GM12891 (cell line): ENCODE data around the gene ATP6AP1.

Experiments
- POLR2A ChIP-seq: IDR thresholded peaks from 2 replicates; pipeline ENCODE4 v1.6.1; 2011; ENCODE audit warnings: low read depth, low read length, control low read depth
- POLR2AphosphoS5 ChIP-seq: IDR thresholded peaks from 2 replicates; pipeline ENCODE4 v1.6.1; 2011; ENCODE audit warnings: low read depth, low read length, control low read depth
- SPI1 ChIP-seq: IDR thresholded peaks from 2 replicates; pipeline ENCODE4 v1.6.1; 2011; ENCODE audit warnings: low read depth, low read length, control low read depth
- TAF1 ChIP-seq: IDR thresholded peaks from 2 replicates; pipeline ENCODE4 v1.6.1; 2011; ENCODE audit warnings: low read depth, low read length, control low read depth

DNA sequence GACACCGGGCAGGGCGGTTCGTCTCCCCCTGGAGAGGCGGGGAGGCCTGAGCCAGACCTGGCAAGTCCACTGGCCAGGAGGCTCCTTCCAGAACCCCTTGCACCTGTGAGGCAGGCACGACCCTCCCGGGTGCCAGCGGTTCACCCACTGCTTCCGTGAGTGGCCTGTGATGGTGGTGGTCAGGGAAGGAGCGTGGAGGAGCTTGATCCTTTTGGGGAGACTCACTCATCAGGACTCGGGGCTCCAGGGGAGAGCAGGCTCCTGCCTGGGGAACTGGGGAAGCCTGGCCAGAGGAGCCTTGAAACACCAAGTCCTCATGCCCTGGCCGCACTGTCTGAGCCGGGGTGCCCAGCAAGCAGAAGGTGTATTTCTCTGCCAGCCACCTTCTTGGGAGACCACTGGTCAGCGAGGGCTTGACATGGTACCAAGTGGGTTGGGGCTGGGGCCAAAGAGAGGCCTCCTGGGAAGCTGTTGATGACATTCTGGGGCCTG is 16.3 kb downstream of the ATP6AP1 start:
- no peak for TF ChIP-seq POLR2AphosphoS5
- TF ChIP-seq POLR2A: no peak
- no peak for TF ChIP-seq SPI1
- no peak for TF ChIP-seq TAF1
